NT2/D1 (cell line): Measurements from ENCODE around the gene ABCB11.

ENCODE experiments used
- SUZ12 ChIP-seq: IDR thresholded peaks from 2 replicates; pipeline ENCODE4 v1.6.1; 2011; ENCODE audit not compliant: insufficient read length, insufficient read depth; ENCODE audit errors: extremely low read depth
- YY1 ChIP-seq: IDR thresholded peaks from 2 replicates; pipeline ENCODE4 v1.6.1; 2011; ENCODE audit not compliant: insufficient read length, insufficient read depth
- ZNF274 ChIP-seq: IDR thresholded peaks from 2 replicates; pipeline ENCODE4 v1.6.1; 2011; ENCODE audit warnings: mild to moderate bottlenecking, low read depth, low read length

DNA sequence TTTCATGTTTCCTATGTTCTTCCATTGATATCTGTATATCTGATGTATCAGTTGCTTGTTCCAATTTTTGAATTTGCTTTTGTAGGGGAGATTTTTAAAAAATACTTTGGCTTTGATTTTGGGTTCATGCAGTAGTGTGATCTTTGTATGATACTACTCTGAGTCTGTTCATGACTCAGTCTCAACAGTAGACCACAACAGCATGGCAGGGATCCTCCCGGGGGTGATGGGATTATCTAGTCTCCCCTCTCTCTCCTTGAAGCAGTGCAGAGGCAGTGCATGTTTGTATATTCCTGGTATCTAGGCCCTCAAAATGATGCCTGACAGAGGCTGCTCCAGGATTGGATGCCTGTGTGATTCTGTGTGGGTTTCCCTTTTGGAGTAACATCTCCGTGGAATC, 74.7 kb downstream of the ABCB11 start:
- no peak for TF ChIP-seq ZNF274
- no peak for TF ChIP-seq YY1
- no peak for TF ChIP-seq SUZ12
